ENCODE measurements around the gene KCNQ2.

Gene KCNQ2

DNA sequence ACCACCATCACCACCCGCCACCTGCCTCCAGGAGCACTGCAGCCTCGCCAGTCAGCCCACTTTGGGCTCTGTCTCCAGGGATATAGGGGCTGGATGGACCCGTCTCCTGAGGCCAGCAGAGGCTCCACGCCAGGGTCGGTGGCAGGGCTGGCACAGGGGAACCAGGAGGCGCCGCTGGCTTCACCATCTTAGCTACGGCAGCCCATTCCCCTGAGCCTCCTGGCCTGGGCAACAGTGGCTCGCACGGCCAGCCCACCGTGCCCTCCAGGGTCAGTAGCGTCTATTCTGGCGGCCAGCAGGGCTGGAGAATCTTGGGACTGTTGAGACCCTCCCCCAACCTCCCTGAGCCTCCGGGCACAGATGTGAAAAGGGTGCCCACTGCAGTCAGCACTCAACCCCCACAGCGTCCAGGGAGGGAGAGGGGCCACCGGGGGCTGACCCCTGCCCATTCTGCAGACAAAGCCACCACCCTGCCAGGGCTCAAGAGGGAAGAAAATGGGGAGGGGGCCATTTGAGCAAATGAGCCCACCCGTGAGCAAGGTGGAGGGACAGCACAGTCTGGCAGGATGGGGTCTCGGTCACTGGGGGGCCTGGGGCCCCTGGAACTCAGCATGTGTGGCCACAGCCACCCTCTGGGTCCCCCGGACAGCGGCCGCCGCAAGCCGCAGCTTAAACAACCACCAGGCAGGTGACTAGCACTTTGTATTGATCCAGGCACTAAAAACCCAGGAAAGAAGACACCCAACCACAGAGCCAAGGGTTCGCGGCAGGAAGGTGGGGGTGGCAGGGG is 28.7 kb downstream of the KCNQ2 start:
- DNase-seq (ENCODE audit: low read depth, low spot score) = no peak
- no peak overlapping the region for H3K4me3 ChIP-seq
- no peaks in the 10 kb centered on the region for H3K9me3 ChIP-seq (ENCODE audit: low read depth, low read length)
- H3K36me3 ChIP-seq (ENCODE audit: insufficient read depth, low read length) = no peaks in the 10 kb centered on the region
- H3K9ac ChIP-seq (ENCODE audit: insufficient read length) = no peak overlapping the region
- H3K27ac ChIP-seq = no peak overlapping the region
- TF ChIP-seq EZH2 (IDR thresholded peaks at IDR 0.05) (no peak), POLR2AphosphoS5 (IDR thresholded peaks at IDR 0.05; ENCODE audit: borderline replicate concordance, low read depth, low read length) (no peak), FOXP2 (optimal IDR thresholded peaks at IDR 0.05; ENCODE audit: control extremely low read depth, extremely low read length, insufficient read depth) (no peak)

- TF ChIP-seq FOXP2 (optimal IDR thresholded peaks at IDR 0.05; ENCODE audit: control extremely low read depth, extremely low read length, insufficient read depth) (no peak), POLR2AphosphoS5 (IDR thresholded peaks at IDR 0.05; ENCODE audit: borderline replicate concordance, low read depth, low read length) (no peak), EZH2 (IDR thresholded peaks at IDR 0.05) (no peak)
- Histone ChIP-seq H3K4me3 (no peak overlapping the region), H3K27ac (no peak overlapping the region), H3K36me3 (ENCODE audit: insufficient read depth, low read length) (no peaks in the 10 kb centered on the region), H3K9ac (ENCODE audit: insufficient read length) (no peak overlapping the region), H3K9me3 (ENCODE audit: low read depth, low read length) (no peaks in the 10 kb centered on the region)
- DNase-seq (ENCODE audit: low read depth, low spot score) = no peak
Measured at GRCh38 chr20:63442100-63442493, 30.4 kb downstream of the KCNQ2 start.

DNA sequence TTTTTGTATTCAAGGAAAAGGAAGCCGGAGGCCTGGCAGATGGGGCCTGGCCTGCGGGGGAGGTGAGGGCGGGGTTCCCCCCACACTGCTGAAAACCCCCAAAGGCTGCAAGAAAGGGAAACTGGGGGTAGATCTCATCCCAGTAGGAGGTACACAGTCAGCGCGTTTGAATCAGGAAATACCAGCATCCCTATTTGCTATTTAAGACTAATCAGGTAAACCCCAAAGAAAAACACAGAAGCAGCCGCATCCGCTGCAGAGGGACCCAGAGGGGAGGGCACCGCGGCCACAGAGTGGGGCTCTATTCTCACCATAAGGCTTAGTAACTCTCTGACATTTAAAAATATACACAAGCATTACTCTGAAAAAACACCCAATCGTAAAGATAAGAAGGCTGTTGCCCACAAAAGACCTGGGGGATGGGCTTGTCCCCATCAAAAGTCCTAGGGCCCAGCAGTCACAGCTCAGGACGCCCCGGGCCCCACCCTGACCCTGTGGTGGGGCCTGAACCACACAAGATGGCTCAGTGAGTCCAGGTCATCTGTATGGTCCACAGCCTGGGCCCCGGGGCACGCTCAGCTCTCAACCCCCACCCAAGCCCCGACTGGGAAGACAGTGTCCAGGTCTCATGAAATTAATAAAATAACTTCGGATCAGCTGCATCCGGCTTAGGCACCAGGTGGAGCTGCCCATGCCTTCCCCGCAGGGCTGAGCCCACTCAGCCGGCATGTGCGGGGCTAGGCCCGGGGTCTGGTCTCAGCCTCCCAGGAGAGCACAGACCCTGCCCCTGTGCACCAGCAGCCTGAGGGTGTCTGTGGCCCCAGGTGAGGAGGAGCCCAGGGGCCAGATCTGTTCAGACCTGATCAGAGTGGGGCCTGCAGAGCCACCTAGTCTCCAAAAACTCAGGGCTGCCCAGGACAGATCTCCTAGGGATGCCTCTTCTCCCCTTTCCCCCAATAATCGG is 31.0 kb downstream of the KCNQ2 start:
- no peaks in the 10 kb centered on the region for H3K36me3 ChIP-seq (ENCODE audit: insufficient read depth, low read length)
- H3K4me3 ChIP-seq = no peak overlapping the region
- TF ChIP-seq FOXP2 (optimal IDR thresholded peaks at IDR 0.05; ENCODE audit: control extremely low read depth, extremely low read length, insufficient read depth) (no peak), POLR2AphosphoS5 (IDR thresholded peaks at IDR 0.05; ENCODE audit: borderline replicate concordance, low read depth, low read length) (no peak), EZH2 (IDR thresholded peaks at IDR 0.05) (no peak)
- no peak overlapping the region for H3K27ac ChIP-seq
- DNase-seq (ENCODE audit: low read depth, low spot score) = no peak
- no peak overlapping the region for H3K9ac ChIP-seq (ENCODE audit: insufficient read length)
- no peaks in the 10 kb centered on the region for H3K9me3 ChIP-seq (ENCODE audit: low read depth, low read length)

DNA sequence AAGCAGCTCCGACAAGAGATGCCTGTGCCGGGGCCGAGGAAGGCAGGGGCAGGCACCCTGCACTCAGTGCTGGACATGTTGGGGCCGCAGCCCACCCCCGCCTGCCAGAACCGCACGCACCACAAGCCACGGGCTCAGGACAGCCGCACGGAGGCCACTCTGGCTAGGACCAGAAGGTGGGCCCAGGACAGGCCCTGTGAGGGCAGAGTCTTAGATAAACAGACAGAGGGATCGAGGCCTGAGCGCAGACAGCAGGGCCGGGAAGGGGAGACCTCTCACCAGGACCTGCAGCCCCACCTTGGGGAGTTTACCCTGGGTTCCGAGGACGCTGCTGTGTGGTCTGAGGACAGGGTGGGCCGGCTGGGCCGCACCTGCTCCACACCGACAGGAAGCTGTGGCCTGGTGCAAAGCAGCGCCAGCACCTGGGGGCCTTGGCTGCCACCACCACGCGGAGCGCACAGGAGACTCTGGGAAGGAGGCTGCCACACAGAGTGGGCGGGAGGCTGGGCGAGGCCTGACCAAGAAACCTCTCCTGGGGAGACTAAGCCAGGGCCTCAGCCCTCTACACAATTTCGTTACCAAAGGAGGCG is 32.0 kb downstream of the KCNQ2 start:
- no peak overlapping the region for H3K27ac ChIP-seq
- no peak for DNase-seq (ENCODE audit: low read depth, low spot score)
- no peak overlapping the region for H3K9ac ChIP-seq (ENCODE audit: insufficient read length)
- H3K4me3 ChIP-seq = no peak overlapping the region
- no peaks in the 10 kb centered on the region for H3K9me3 ChIP-seq (ENCODE audit: low read depth, low read length)
- H3K36me3 ChIP-seq (ENCODE audit: insufficient read depth, low read length) = no peaks in the 10 kb centered on the region
- TF ChIP-seq POLR2AphosphoS5 (IDR thresholded peaks at IDR 0.05; ENCODE audit: borderline replicate concordance, low read depth, low read length) (no peak), EZH2 (IDR thresholded peaks at IDR 0.05) (no peak), FOXP2 (optimal IDR thresholded peaks at IDR 0.05; ENCODE audit: control extremely low read depth, extremely low read length, insufficient read depth) (no peak)

GRCh38 chr20:63439866-63440265 is 32.6 kb downstream of the KCNQ2 start:
- Histone ChIP-seq H3K27ac (no peak overlapping the region), H3K9me3 (ENCODE audit: low read depth, low read length) (no peaks in the 10 kb centered on the region), H3K4me3 (no peak overlapping the region), H3K36me3 (ENCODE audit: insufficient read depth, low read length) (no peaks in the 10 kb centered on the region), H3K9ac (ENCODE audit: insufficient read length) (no peak overlapping the region)
- TF ChIP-seq POLR2AphosphoS5 (IDR thresholded peaks at IDR 0.05; ENCODE audit: borderline replicate concordance, low read depth, low read length) (no peak), EZH2 (IDR thresholded peaks at IDR 0.05) (no peak), FOXP2 (optimal IDR thresholded peaks at IDR 0.05; ENCODE audit: control extremely low read depth, extremely low read length, insufficient read depth) (no peak)
- DNase-seq (ENCODE audit: low read depth, low spot score) = no peak

DNA sequence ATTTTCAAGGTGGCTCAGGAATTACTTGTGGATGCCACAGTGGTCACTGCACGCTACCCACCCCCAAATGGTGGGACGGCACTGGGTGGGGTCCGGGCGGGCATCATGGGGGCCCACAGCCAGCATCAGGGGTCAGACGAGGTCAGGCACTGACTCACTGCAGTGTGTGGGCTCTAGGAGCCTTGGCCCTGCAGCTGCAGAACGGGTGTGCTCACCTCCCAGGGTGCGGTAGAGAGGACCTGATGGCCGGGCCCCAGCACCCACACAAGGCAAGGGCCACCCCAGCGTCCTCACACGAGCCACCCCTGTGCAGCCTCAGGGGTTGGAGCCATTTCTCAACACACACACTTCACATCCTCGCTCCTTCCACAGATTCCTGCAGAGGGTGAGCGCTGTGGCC is 34.3 kb downstream of the KCNQ2 start:
- DNase-seq (ENCODE audit: low read depth, low spot score) = no peak
- no peak overlapping the region for H3K27ac ChIP-seq
- no peak overlapping the region for H3K4me3 ChIP-seq
- TF ChIP-seq FOXP2 (optimal IDR thresholded peaks at IDR 0.05; ENCODE audit: control extremely low read depth, extremely low read length, insufficient read depth) = no peak
- no peak for TF ChIP-seq EZH2 (IDR thresholded peaks at IDR 0.05)
- no peak for TF ChIP-seq POLR2AphosphoS5 (IDR thresholded peaks at IDR 0.05; ENCODE audit: borderline replicate concordance, low read depth, low read length)
- H3K9ac ChIP-seq (ENCODE audit: insufficient read length) = no peak overlapping the region
- no peaks in the 10 kb centered on the region for H3K9me3 ChIP-seq (ENCODE audit: low read depth, low read length)
- H3K36me3 ChIP-seq (ENCODE audit: insufficient read depth, low read length) = no peaks in the 10 kb centered on the region

DNA sequence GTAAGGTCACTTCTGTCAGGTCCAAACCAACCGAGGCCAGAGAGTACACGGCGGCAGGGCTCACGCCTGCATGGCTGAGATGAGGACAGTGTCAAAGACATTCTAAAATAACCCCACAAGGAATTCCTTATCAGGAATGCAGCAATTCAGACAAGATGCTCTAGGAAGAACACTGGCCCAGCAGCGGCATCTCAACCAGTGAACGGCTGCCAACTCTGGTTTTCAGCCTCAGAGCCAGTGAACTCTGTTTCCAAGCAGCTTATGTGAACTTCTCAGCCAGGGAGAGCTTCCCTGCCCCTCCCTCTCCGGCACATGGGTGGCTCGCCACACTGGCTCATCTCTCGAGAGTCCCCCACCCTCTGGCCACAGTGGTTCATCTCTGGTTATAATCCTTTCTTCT is 36.9 kb downstream of the KCNQ2 start:
- Histone ChIP-seq H3K36me3 (ENCODE audit: insufficient read depth, low read length) (no peaks in the 10 kb centered on the region), H3K4me3 (no peak overlapping the region), H3K9me3 (ENCODE audit: low read depth, low read length) (no peaks in the 10 kb centered on the region), H3K27ac (no peak overlapping the region), H3K9ac (ENCODE audit: insufficient read length) (no peak overlapping the region)
- TF ChIP-seq FOXP2 (optimal IDR thresholded peaks at IDR 0.05; ENCODE audit: control extremely low read depth, extremely low read length, insufficient read depth) (no peak), POLR2AphosphoS5 (IDR thresholded peaks at IDR 0.05; ENCODE audit: borderline replicate concordance, low read depth, low read length) (no peak), EZH2 (IDR thresholded peaks at IDR 0.05) (no peak)
- DNase-seq (ENCODE audit: low read depth, low spot score) = no peak
